ENCODE measurements around the gene TIGAR.

- no peak for TF ChIP-seq POLR2A (IDR thresholded peaks at IDR 0.05)
- TF ChIP-seq CTCF (IDR thresholded peaks at IDR 0.05) = no peak
- no peak for TF ChIP-seq EP300 (IDR thresholded peaks at IDR 0.05)
Observed at GRCh38 chr12:4282892-4283511, 38.0 kb upstream of the TIGAR start.
